NT2/D1 (cell line): Measurements from ENCODE around the gene DEPDC4.
"Not testable (repeated sequence)": the region's sequence is repeated elsewhere in the genome, so short reads cannot be mapped to it uniquely, and the experiment has no call there.

ENCODE experiments used
- DNase-seq: peaks from one replicate; pipeline ENCODE4 v3.0.0-alpha.2; 2011; ENCODE audit warnings: low read depth, low spot score
- H3K27me3 ChIP-seq: 2 replicates; pipeline ENCODE4 v1.6.0; 2011; ENCODE audit warnings: mild to moderate bottlenecking; ENCODE audit not compliant: insufficient read length, insufficient read depth
- H3K36me3 ChIP-seq: 2 replicates; pipeline ENCODE4 v1.6.1; 2011; ENCODE audit warnings: mild to moderate bottlenecking, low read length, mixed read lengths; ENCODE audit not compliant: insufficient read depth, insufficient read length
- H3K4me1 ChIP-seq: 2 replicates; pipeline ENCODE4 v1.5.1; 2011; ENCODE audit not compliant: insufficient read depth, insufficient read length
- H3K4me3 ChIP-seq: 2 replicates; pipeline ENCODE4 v1.5.1; 2011; ENCODE audit warnings: low read depth; ENCODE audit not compliant: insufficient read length
- H3K9ac ChIP-seq: 2 replicates; pipeline ENCODE4 v1.6.0; 2011; ENCODE audit warnings: low read depth; ENCODE audit not compliant: insufficient read length
- H3K9me3 ChIP-seq: 2 replicates; pipeline ENCODE4 v1.5.1; 2011; ENCODE audit warnings: mild to moderate bottlenecking, low read length; ENCODE audit not compliant: insufficient read depth
- SUZ12 ChIP-seq: IDR thresholded peaks from 2 replicates; pipeline ENCODE4 v1.6.1; 2011; ENCODE audit not compliant: insufficient read length, insufficient read depth; ENCODE audit errors: extremely low read depth
- YY1 ChIP-seq: IDR thresholded peaks from 2 replicates; pipeline ENCODE4 v1.6.1; 2011; ENCODE audit not compliant: insufficient read length, insufficient read depth
- ZNF274 ChIP-seq: IDR thresholded peaks from 2 replicates; pipeline ENCODE4 v1.6.1; 2011; ENCODE audit warnings: mild to moderate bottlenecking, low read depth, low read length

DEPDC4 gene

GRCh38 chr12:100266835-100267602 is at the start of gene DEPDC4, which contains the start of gene SCYL2:
Gene DEPDC4, minus strand, starts transcription at chr12:100267079. Its CDS starts 3 bp downstream, at chr12:100267076.
Gene SCYL2, plus strand, starts transcription at chr12:100267177. Its CDS starts 15,794 bp downstream, at chr12:100282971.
- Histone ChIP-seq H3K4me3 (peak within 1 kb of the TSS; percentile 96), H3K9me3 (no peaks in the 10 kb centered on the region), H3K9ac (peak within 1 kb of the TSS; percentile 97), H3K4me1 (no peaks in the 10 kb centered on the region), H3K27me3 (no peaks in the 10 kb centered on the region), H3K36me3 (peaks cover 8% of the 10 kb centered on the region)
- peak; percentile 91 for DNase-seq
- TF ChIP-seq YY1 (no peak), ZNF274 (no peak), SUZ12 (no peak)

GRCh38 chr12:100311317-100311716 is 44.4 kb upstream of the DEPDC4 start:
- Histone ChIP-seq H3K36me3 (peaks cover 60% of the 10 kb centered on the region), H3K4me3 (no peak overlapping the region), H3K9ac (no peak overlapping the region), H3K9me3 (no peaks in the 10 kb centered on the region), H3K27me3 (no peaks in the 10 kb centered on the region), H3K4me1 (no peaks in the 10 kb centered on the region)
- TF ChIP-seq ZNF274 (no peak), SUZ12 (no peak), YY1 (no peak)
- DNase-seq, result no peak

- not testable (repeated sequence) for H3K27me3 ChIP-seq, H3K9ac ChIP-seq, H3K4me1 ChIP-seq, H3K4me3 ChIP-seq, DNase-seq
- Histone ChIP-seq H3K9me3 (peaks cover 13% of the 10 kb centered on the region; the same call in 1 of the 2 replicates), H3K36me3 (peaks cover 41% of the 10 kb centered on the region)
These were observed 41.3 kb upstream of the DEPDC4 start for GRCh38 chr12:100308138-100308537.

- peaks cover 36% of the 10 kb centered on the region for H3K36me3 ChIP-seq
- H3K9ac ChIP-seq, H3K4me3 ChIP-seq, DNase-seq, H3K4me1 ChIP-seq, H3K27me3 ChIP-seq: not testable (repeated sequence)
- peaks cover 28% of the 10 kb centered on the region; the same call in 1 of the 2 replicates for H3K9me3 ChIP-seq
These were observed 37.5 kb upstream of the DEPDC4 start for GRCh38 chr12:100304334-100304733.

GRCh38 chr12:100303831-100304230 is 37.0 kb upstream of the DEPDC4 start:
- H3K27me3 ChIP-seq, result no peaks in the 10 kb centered on the region
- H3K4me3 ChIP-seq, result no peak overlapping the region
- no peaks in the 10 kb centered on the region for H3K4me1 ChIP-seq
- H3K9ac ChIP-seq, result no peak overlapping the region
- peaks cover 28% of the 10 kb centered on the region; the same call in 1 of the 2 replicates for H3K9me3 ChIP-seq
- H3K36me3 ChIP-seq, result peaks cover 42% of the 10 kb centered on the region
- DNase-seq, result no peak
- TF ChIP-seq ZNF274 (no peak), YY1 (no peak)

- peaks cover 56% of the 10 kb centered on the region for H3K36me3 ChIP-seq
- H3K27me3 ChIP-seq, result no peaks in the 10 kb centered on the region
- peaks cover 28% of the 10 kb centered on the region; the same call in 1 of the 2 replicates for H3K9me3 ChIP-seq
- no peak for DNase-seq
- no peak for TF ChIP-seq ZNF274
- no peak for TF ChIP-seq SUZ12
- TF ChIP-seq YY1, result no peak
- no peaks in the 10 kb centered on the region for H3K4me1 ChIP-seq
- no peak overlapping the region for H3K4me3 ChIP-seq
- no peak overlapping the region for H3K9ac ChIP-seq
These were observed 35.2 kb upstream of the DEPDC4 start for GRCh38 chr12:100302081-100302480.

- H3K9ac ChIP-seq, result no peak overlapping the region
- peaks cover 55% of the 10 kb centered on the region for H3K36me3 ChIP-seq
- H3K27me3 ChIP-seq, result no peaks in the 10 kb centered on the region
- H3K4me1 ChIP-seq, result no peaks in the 10 kb centered on the region
- DNase-seq, result no peak
- H3K4me3 ChIP-seq, result no peak overlapping the region
- TF ChIP-seq YY1 (no peak), SUZ12 (no peak), ZNF274 (no peak)
- H3K9me3 ChIP-seq, result peaks cover 22% of the 10 kb centered on the region
These were observed 29.1 kb upstream of the DEPDC4 start for GRCh38 chr12:100295764-100296555.

- not testable (repeated sequence) for H3K27me3 ChIP-seq, H3K9ac ChIP-seq, DNase-seq, H3K4me3 ChIP-seq, H3K4me1 ChIP-seq
- Histone ChIP-seq H3K36me3 (peaks cover 47% of the 10 kb centered on the region), H3K9me3 (peaks cover 11% of the 10 kb centered on the region)
These were observed 27.5 kb upstream of the DEPDC4 start for GRCh38 chr12:100294366-100294765.
